ENCODE results near the gene ABHD13.

The ABHD13 gene

GRCh38 chr13:108218044-108218974 is at the start of gene ABHD13:
ABHD13 (plus strand) TSS chr13:108218392; CDS start chr13:108229219, 10,827 bp downstream.
- DNase-seq, result peak; percentile 95

- DNase-seq, result no peak
Measured at GRCh38 chr13:108168929-108169328, 49.3 kb upstream of the ABHD13 start.

GRCh38 chr13:108176685-108177274 is 41.4 kb upstream of the ABHD13 start:
- DNase-seq, result peak; percentile 79

GRCh38 chr13:108178078-108178477 is 40.1 kb upstream of the ABHD13 start:
- DNase-seq, result no peak

- no peak for DNase-seq
Measured at GRCh38 chr13:108182652-108183051, 35.5 kb upstream of the ABHD13 start.

GRCh38 chr13:108185223-108185622 is 33.0 kb upstream of the ABHD13 start:
- no peak for DNase-seq

- no peak for DNase-seq
Measured at GRCh38 chr13:108188260-108188659, 29.9 kb upstream of the ABHD13 start.

GRCh38 chr13:108190897-108191296 is 27.3 kb upstream of the ABHD13 start:
- no peak for DNase-seq

- no peak for DNase-seq
Measured at GRCh38 chr13:108193806-108194205, 24.4 kb upstream of the ABHD13 start.

- DNase-seq, result no peak
Measured at GRCh38 chr13:108194435-108194936, 23.7 kb upstream of the ABHD13 start.

GRCh38 chr13:108195146-108195545 is 23.0 kb upstream of the ABHD13 start:
- no peak for DNase-seq

GRCh38 chr13:108195861-108196260 is 22.3 kb upstream of the ABHD13 start:
- no peak for DNase-seq

GRCh38 chr13:108200781-108201398 is 17.3 kb upstream of the ABHD13 start:
- DNase-seq, result no peak

- DNase-seq, result no peak
Measured at GRCh38 chr13:108210551-108210950, 7.6 kb upstream of the ABHD13 start.

GRCh38 chr13:108212886-108213285 is 5.3 kb upstream of the ABHD13 start:
- DNase-seq, result no peak

GRCh38 chr13:108213946-108214345 is 4.2 kb upstream of the ABHD13 start:
- no peak for DNase-seq

- peak; percentile 62 for DNase-seq
Measured at GRCh38 chr13:108214441-108215271, 3.5 kb upstream of the ABHD13 start.

- peak; percentile 97 for DNase-seq
Measured at GRCh38 chr13:108215436-108215835, 2.8 kb upstream of the ABHD13 start, which contains the start of gene LIG4. LIG4 (minus strand) TSS chr13:108215536; CDS start chr13:108211268, 4,268 bp downstream.

- peak; percentile 62 for DNase-seq
Measured at GRCh38 chr13:108217307-108218043, 717 bp upstream of the ABHD13 start.

- peak; percentile 69 for DNase-seq
Measured at GRCh38 chr13:108220041-108220440, 1.8 kb downstream of the ABHD13 start.

- DNase-seq, result no peak
Measured at GRCh38 chr13:108223687-108224503, 5.7 kb downstream of the ABHD13 start.
